Peyer's patch (tissue), 4 donors: Measurements from ENCODE around the gene GNB5. TPM values are rescaled to one million over a fixed set of nuclear protein-coding genes. Genes with fewer than 3 reads are reported as not detected.

ENCODE experiments used
- DNase-seq, 3 donors: peaks; one replicate each; pipeline ENCODE4 v3.0.0-alpha.2; 2017 to 2019
- H3K27ac ChIP-seq, 4 donors: fragments of 200-600 bp; sonication (generic); one replicate each; pipeline ENCODE4 v1.5.1; 2016 to 2019
- H3K27me3 ChIP-seq, 2 donors: fragments of 200-600 bp; sonication (generic); one replicate each; pipeline ENCODE4 v1.5.1; 2019
- H3K36me3 ChIP-seq, 3 donors: fragments of 200-600 bp; sonication (generic); one replicate each; pipeline ENCODE4 v1.5.1; 2016 to 2019
- H3K4me1 ChIP-seq, 4 donors: fragments of 200-600 bp; sonication (generic); one replicate each; pipeline ENCODE4 v1.5.1; 2016 to 2019
- H3K4me3 ChIP-seq, 4 donors: fragments of 200-600 bp; sonication (generic); 1 replicate in 3 of 4; 2 replicates in 1 of 4; pipeline ENCODE4 v1.5.1; 2016 to 2019; ENCODE audit warnings: mild to moderate bottlenecking in 1 of 4
- H3K9me3 ChIP-seq, 4 donors: fragments of 200-600 bp; sonication (generic); one replicate each; pipeline ENCODE4 v1.5.1; 2016 to 2019; ENCODE audit warnings: mild to moderate bottlenecking in 1 of 4
- CTCF ChIP-seq, 6 experiments: fragments of 450-650 bp in 4 of 6; fragments of 200-600 bp in 2 of 6; sonication (generic) in 1 of 6; IDR thresholded peaks; one replicate each; pipeline ENCODE4 v1.5.1; 2017 to 2019; ENCODE audit warnings: antibody characterized with exemption in 6 of 6, mild to moderate bottlenecking in 3 of 6, moderate library complexity in 1 of 6
- POLR2A ChIP-seq, 2 donors: fragments of 450-650 bp; IDR thresholded peaks; one replicate each; pipeline ENCODE4 v1.5.1; 2017; ENCODE audit warnings: antibody characterized with exemption in 2 of 2, mild to moderate bottlenecking in 2 of 2, moderate library complexity in 2 of 2
- total RNA-seq, 4 donors: library from RNA; depleted of rRNA; stranded (reverse); fragments of >200 nt; gene quantifications; one replicate each; pipeline ENCODE4 v1.1.0, GENCODE V29; 2016

The GNB5 gene
- total RNA-seq, 4 donors from 2014 or later = 6.1 to 120 (median 7.6) TPM

- Histone ChIP-seq H3K27ac (peak overlapping the region; percentile 88 to 98 (median 96)), H3K4me3 (peak overlapping the region; percentile 64 to 97 (median 90)), H3K4me1 (no peaks in the 10 kb centered on the region), H3K27me3 (no peaks in the 10 kb centered on the region), H3K36me3 (no peaks in the 10 kb centered on the region), H3K9me3 (no peaks in the 10 kb centered on the region)
- TF ChIP-seq POLR2A (IDR thresholded peaks at IDR 0.05) (peak in 1 of 2 donors; percentile 3), CTCF (IDR thresholded peaks at IDR 0.05) (no peak)
- peak in 2 of 3 donors; percentile 55 to 73 for DNase-seq
Measured at GRCh38 chr15:52180196-52180835, 10.9 kb downstream of the GNB5 start.

GRCh38 chr15:52179278-52180195 is 11.7 kb downstream of the GNB5 start:
- H3K36me3 ChIP-seq = no peaks in the 10 kb centered on the region
- TF ChIP-seq CTCF (IDR thresholded peaks at IDR 0.05) (peak in 2 of 6 experiments; percentile 3 to 13), POLR2A (IDR thresholded peaks at IDR 0.05) (peak; percentile 12 to 36)
- no peaks in the 10 kb centered on the region for H3K27me3 ChIP-seq
- peak overlapping the region; percentile 88 to 98 (median 96) for H3K27ac ChIP-seq
- DNase-seq = peak; percentile 86 to 96 (median 92)
- peak overlapping the region; percentile 64 to 97 (median 90) for H3K4me3 ChIP-seq
- H3K4me1 ChIP-seq = no peaks in the 10 kb centered on the region
- no peaks in the 10 kb centered on the region for H3K9me3 ChIP-seq

GRCh38 chr15:52178765-52179164 is 12.4 kb downstream of the GNB5 start:
- Histone ChIP-seq H3K4me3 (peak overlapping the region; percentile 64 to 97 (median 90)), H3K4me1 (no peaks in the 10 kb centered on the region), H3K36me3 (no peaks in the 10 kb centered on the region), H3K27ac (peak overlapping the region; percentile 88 to 98 (median 96)), H3K27me3 (no peaks in the 10 kb centered on the region), H3K9me3 (no peaks in the 10 kb centered on the region)
- TF ChIP-seq CTCF (IDR thresholded peaks at IDR 0.05) = no peak
- DNase-seq = no peak

GRCh38 chr15:52172869-52173268 is 18.3 kb downstream of the GNB5 start:
- no peaks in the 10 kb centered on the region for H3K4me1 ChIP-seq
- no peaks in the 10 kb centered on the region for H3K9me3 ChIP-seq
- no peak for TF ChIP-seq POLR2A (IDR thresholded peaks at IDR 0.05)
- no peak for TF ChIP-seq CTCF (IDR thresholded peaks at IDR 0.05)
- H3K27me3 ChIP-seq = no peaks in the 10 kb centered on the region
- DNase-seq = no peak
- H3K4me3 ChIP-seq = no peak overlapping the region
- H3K36me3 ChIP-seq = no peaks in the 10 kb centered on the region
- no peak overlapping the region for H3K27ac ChIP-seq

- Histone ChIP-seq H3K27me3 (no peaks in the 10 kb centered on the region), H3K4me3 (no peak overlapping the region), H3K9me3 (no peaks in the 10 kb centered on the region), H3K4me1 (no peaks in the 10 kb centered on the region), H3K36me3 (no peaks in the 10 kb centered on the region), H3K27ac (no peak overlapping the region)
- peak in 1 of 3 donors; percentile 22 for DNase-seq
- TF ChIP-seq CTCF (IDR thresholded peaks at IDR 0.05) (no peak), POLR2A (IDR thresholded peaks at IDR 0.05) (no peak)
Measured at GRCh38 chr15:52171807-52172206, 19.4 kb downstream of the GNB5 start.
